H1 (cell line): Measurements from ENCODE around the gene SCG3. TPM values are rescaled to one million over a fixed set of nuclear protein-coding genes. Genes with fewer than 3 reads are reported as not detected.
"Not testable (repeated sequence)": the region's sequence is repeated elsewhere in the genome, so short reads cannot be mapped to it uniquely, and the experiment has no call there.

Source experiments
- CTCF ChIA-PET: fragments of 300-600 bp; sonication (Branson Sonifier 250); formaldehyde crosslinking; loops from one replicate; lab custom pipeline; 2021; ENCODE audit not compliant: partially characterized antibody; lab: Charles Lee
- POLR2A ChIA-PET: fragments of 300-600 bp; sonication (Branson Sonifier 250); formaldehyde crosslinking; loops from one replicate; lab custom pipeline; 2021; ENCODE audit warnings: inconsistent platforms; ENCODE audit not compliant: partially characterized antibody; lab: Charles Lee
- DNase-seq, 2 experiments: peaks; one replicate each; pipeline versions ENCODE4 v3.0.0 to v3.0.0-alpha.2; 2010 to 2022; ENCODE audit warnings: low spot score in 2 of 2, low read depth in 1 of 2, mixed read lengths in 1 of 2
- FAIRE-seq: peaks from 2 replicates; lab custom pipeline; 2011; peaks lifted over from hg19 to GRCh38; lab: Jason Lieb, UNC
- H2AFZ ChIP-seq: 2 replicates; pipeline ENCODE4 v1.8.1; 2012; ENCODE audit warnings: low read length, inconsistent platforms
- H2AK5ac ChIP-seq: 2 replicates; pipeline ENCODE4 v1.6.1; 2013; ENCODE audit warnings: low read depth, low read length
- H2BK120ac ChIP-seq: replicated peaks from 2 replicates; pipeline ENCODE3; 2013; ENCODE audit warnings: low read depth, low read length, inconsistent platforms
- H2BK12ac ChIP-seq: 2 replicates; pipeline ENCODE4 v1.6.1; 2013; ENCODE audit warnings: low read depth, low read length
- H2BK15ac ChIP-seq: 2 replicates; pipeline ENCODE4 v1.6.1; 2013; ENCODE audit warnings: low read length
- H2BK20ac ChIP-seq: 2 replicates; pipeline ENCODE4 v1.6.1; 2013; ENCODE audit warnings: low read length
- H2BK5ac ChIP-seq: 2 replicates; pipeline ENCODE4 v1.6.1; 2013; ENCODE audit warnings: low read depth, low read length
- H3K14ac ChIP-seq: 2 replicates; pipeline ENCODE4 v1.6.1; 2013; ENCODE audit warnings: inconsistent platforms; ENCODE audit not compliant: insufficient read length
- H3K18ac ChIP-seq: 2 replicates; pipeline ENCODE4 v1.6.1; 2013; ENCODE audit warnings: low read length; ENCODE audit errors: extremely low read depth
- H3K23ac ChIP-seq: 2 replicates; pipeline ENCODE4 v1.6.1; 2013; ENCODE audit warnings: inconsistent platforms; ENCODE audit not compliant: insufficient read length
- H3K23me2 ChIP-seq: 2 replicates; pipeline ENCODE4 v1.6.1; 2013; ENCODE audit warnings: low read depth, low read length
- H3K27ac ChIP-seq: 2 replicates; pipeline ENCODE4 v1.6.1; 2011; ENCODE audit warnings: low read depth, low read length, inconsistent platforms
- H3K27me3 ChIP-seq, 4 experiments: replicated peaks in 1 of 4; 1 replicate in 1 of 4; 2 replicates in 3 of 4; pipeline versions ENCODE4 v1.6.1 to v1.8.1; 2011 to 2013; ENCODE audit warnings: low read length in 3 of 4, mild to moderate bottlenecking in 3 of 4, inconsistent platforms in 2 of 4, mixed read lengths in 2 of 4, moderate library complexity in 1 of 4; ENCODE audit not compliant: control insufficient read depth in 3 of 4, insufficient read depth in 3 of 4; ENCODE audit errors: extremely low read depth in 1 of 4
- H3K36me3 ChIP-seq, 4 experiments: 2 replicates each; pipeline versions ENCODE4 v1.6.1 to v1.8.1; 2011 to 2013; ENCODE audit warnings: mild to moderate bottlenecking in 4 of 4, low read length in 3 of 4, moderate library complexity in 2 of 4, control low read depth in 1 of 4, inconsistent platforms in 1 of 4; ENCODE audit not compliant: insufficient read depth in 4 of 4, control insufficient read depth in 2 of 4
- H3K4ac ChIP-seq: replicated peaks from 2 replicates; pipeline ENCODE3; 2013; ENCODE audit warnings: low read length, low read depth, mixed read lengths, inconsistent platforms; ENCODE audit not compliant: insufficient read length
- H3K4me1 ChIP-seq, 4 experiments: replicated peaks in 1 of 4; 1 replicate in 1 of 4; 2 replicates in 3 of 4; pipeline versions ENCODE4 v1.6.1 to v1.8.1; 2011 to 2013; ENCODE audit warnings: low read length in 3 of 4, inconsistent platforms in 2 of 4, mixed read lengths in 1 of 4; ENCODE audit not compliant: insufficient read depth in 4 of 4, control insufficient read depth in 3 of 4
- H3K4me2 ChIP-seq, 2 experiments: 2 replicates each; pipeline versions ENCODE4 v1.6.1 to v1.8.1; 2011 to 2013; ENCODE audit warnings: low read depth in 2 of 2, low read length in 2 of 2, control low read depth in 1 of 2, inconsistent platforms in 1 of 2, mild to moderate bottlenecking in 1 of 2; ENCODE audit not compliant: insufficient read depth in 1 of 2
- H3K4me3 ChIP-seq, 4 experiments: fragments of 200-600, 300-600 bp in 1 of 4; sonication (generic), shearing (Covaris generic), sonication (Bioruptor Twin) in 1 of 4; 2 replicates each; pipeline versions ENCODE4 v1.5.1 to v1.8.1; 2011 to 2016; ENCODE audit warnings: low read length in 4 of 4, low read depth in 3 of 4, control low read depth in 2 of 4, inconsistent platforms in 2 of 4, mild to moderate bottlenecking in 2 of 4, mixed read lengths in 1 of 4, moderate library complexity in 1 of 4; ENCODE audit not compliant: insufficient read depth in 2 of 4; ENCODE audit errors: extremely low read depth in 1 of 4
- H3K56ac ChIP-seq: replicated peaks from 2 replicates; pipeline ENCODE3; 2013; ENCODE audit warnings: low read depth, mild to moderate bottlenecking, mixed read lengths, low read length, inconsistent platforms; ENCODE audit not compliant: insufficient read length
- H3K79me1 ChIP-seq: 2 replicates; pipeline ENCODE4 v1.6.1; 2013; ENCODE audit warnings: low read depth, low read length, control low read depth
- H3K79me2 ChIP-seq, 2 experiments: 2 replicates each; pipeline versions ENCODE4 v1.6.1 to v1.8.1; 2012 to 2013; ENCODE audit warnings: low read length in 2 of 2, mild to moderate bottlenecking in 2 of 2, inconsistent platforms in 1 of 2; ENCODE audit not compliant: insufficient read depth in 2 of 2, control insufficient read depth in 1 of 2
- H3K9ac ChIP-seq, 4 experiments: replicated peaks in 1 of 4; 1 replicate in 1 of 4; 2 replicates in 3 of 4; pipeline versions ENCODE4 v1.6.1 to v1.8.1; 2011 to 2013; ENCODE audit warnings: low read depth in 3 of 4, low read length in 3 of 4, control low read depth in 2 of 4, mild to moderate bottlenecking in 2 of 4, moderate library complexity in 2 of 4, inconsistent platforms in 1 of 4; ENCODE audit errors: extremely low read depth in 1 of 4
- H3K9me3 ChIP-seq, 2 experiments: 2 replicates each; pipeline versions ENCODE4 v1.6.1 to v1.8.1; 2012 to 2013; ENCODE audit warnings: mild to moderate bottlenecking in 2 of 2, moderate library complexity in 2 of 2, control low read depth in 1 of 2, inconsistent platforms in 1 of 2, low read depth in 1 of 2, low read length in 1 of 2, mixed read lengths in 1 of 2; ENCODE audit not compliant: insufficient read depth in 2 of 2
- H4K20me1 ChIP-seq, 2 experiments: replicated peaks in 1 of 2; 2 replicates each; pipeline versions ENCODE3 to v1.8.1; 2011 to 2013; ENCODE audit warnings: inconsistent platforms in 2 of 2, low read length in 2 of 2, mild to moderate bottlenecking in 1 of 2; ENCODE audit not compliant: insufficient read depth in 2 of 2, control insufficient read depth in 1 of 2
- H4K5ac ChIP-seq: 2 replicates; pipeline ENCODE4 v1.6.1; 2013; ENCODE audit warnings: low read length, low read depth, mixed read lengths, inconsistent platforms; ENCODE audit not compliant: insufficient read length
- H4K8ac ChIP-seq: 2 replicates; pipeline ENCODE4 v1.8.0; 2013; ENCODE audit warnings: mild to moderate bottlenecking, moderate library complexity, low read length, inconsistent platforms; ENCODE audit not compliant: insufficient read depth; ENCODE audit errors: extremely low read depth
- H4K91ac ChIP-seq: replicated peaks from 2 replicates; pipeline ENCODE3; 2013; ENCODE audit warnings: low read length, mixed read lengths, inconsistent platforms; ENCODE audit not compliant: insufficient read length
- BACH1 ChIP-seq: IDR thresholded peaks from 2 replicates; pipeline ENCODE4 v1.6.1; 2012; ENCODE audit warnings: low read length, improper control_type of control experiment
- BRCA1 ChIP-seq: IDR thresholded peaks from 2 replicates; pipeline ENCODE4 v1.6.1; 2012; ENCODE audit warnings: low read depth, low read length, improper control_type of control experiment
- EZH2 ChIP-seq: fragments of 200-600 bp; sonication (generic); IDR thresholded peaks from 2 replicates; pipeline ENCODE4 v1.7.1; 2012; ENCODE audit warnings: low read depth, mild to moderate bottlenecking, moderate library complexity, low read length, inconsistent platforms; ENCODE audit not compliant: severe bottlenecking
- PHF8 ChIP-seq: fragments of 200-600 bp; sonication (generic); conservative IDR thresholded peaks from 2 replicates; pipeline ENCODE4 v1.7.1; 2012; ENCODE audit warnings: low read depth, mild to moderate bottlenecking, inconsistent platforms, low read length, moderate library complexity
- SAP30 ChIP-seq: fragments of 300-600 bp; sonication (generic); IDR thresholded peaks from 2 replicates; pipeline ENCODE4 v1.7.1; 2012; ENCODE audit warnings: low read length, moderate library complexity, mild to moderate bottlenecking, inconsistent platforms; ENCODE audit not compliant: insufficient read depth, insufficient replicate concordance
- SIN3A ChIP-seq, 2 experiments: IDR thresholded peaks in 1 of 2; conservative IDR thresholded peaks in 1 of 2; 2 replicates each; pipeline ENCODE4 v1.6.1; 2011 to 2012; ENCODE audit warnings: low read length in 2 of 2, improper control_type of control experiment in 1 of 2, low read depth in 1 of 2, mild to moderate bottlenecking in 1 of 2
- TAF1 ChIP-seq: IDR thresholded peaks from 2 replicates; pipeline ENCODE4 v1.6.1; 2011; ENCODE audit warnings: mild to moderate bottlenecking, low read depth, low read length
- USF2 ChIP-seq: IDR thresholded peaks from 2 replicates; pipeline ENCODE4 v1.6.1; 2011; ENCODE audit warnings: low read length, improper control_type of control experiment
- WGBS, 2 experiments: shearing (Covaris generic) in 1 of 2; methylation state at CpG; one replicate each; pipeline versions ENCODE4 v1.1.6 to v1.1.7; 2013 to 2015; ENCODE audit warnings: low lambda C conversion rate in 2 of 2, mixed read lengths in 2 of 2, inconsistent platforms in 1 of 2, low coverage in 1 of 2, missing lambda C conversion rate in 1 of 2; ENCODE audit not compliant: insufficient replicate concordance in 2 of 2, insufficient coverage in 1 of 2, insufficient read length in 1 of 2; ENCODE audit errors: extremely low coverage in 1 of 2, missing lambda C conversion rate in 1 of 2; 5-methylcytosine and 5-hydroxymethylcytosine counted together
- polyA plus RNA-seq, 7 experiments: library from polyadenylated mRNA; depleted of rRNA in 3 of 7; stranded (reverse) in 5 of 7; unstranded in 2 of 7; fragments of >200 nt in 5 of 7; fragments of 200-250 nt in 2 of 7; gene quantifications; 1 replicate in 5 of 7; 2 replicates in 1 of 7; 4 replicates in 1 of 7; pipeline versions ENCODE4 v1.2.1 to v1.2.3, GENCODE V29; 2011 to 2013; ENCODE audit warnings: missing spikeins in 2 of 7, mixed read lengths in 2 of 7
- total RNA-seq: library from RNA; stranded (reverse); fragmentation: NEBNext Ultra II Directional; extraction: Animal tissue kit (Norgen Biotek cat#: 25700); gene quantifications from 2 replicates; pipeline ENCODE4 v1.2.1, GENCODE V29; 2021

The SCG3 gene
- total and polyA plus RNA-seq, 2 of the 8 experiments (the other 6 are each of a cell fraction or from before 2014, with no cell fraction given): 5.2 to 45.9 TPM

- no peak for TF ChIP-seq USF2
- TF ChIP-seq SIN3A (conservative IDR thresholded peaks at IDR 0.05 in 1 of 2, IDR thresholded peaks at IDR 0.05 in 1 of 2; ENCODE audit: low read depth in 1 of 2, low read length in 2 of 2): no peak
- TF ChIP-seq EZH2: no peak
- no peak for TF ChIP-seq PHF8
- TF ChIP-seq BACH1: no peak
- TF ChIP-seq SAP30: no peak
- no peak for TF ChIP-seq TAF1
- no peak for TF ChIP-seq BRCA1
These were observed 34.2 kb upstream of the SCG3 start (continued) for GRCh38 chr15:51647128-51647562.

GRCh38 chr15:51648101-51648500 lies 33.2 kb upstream of the SCG3 start:
- CTCF ChIA-PET: interaction anchor here (0.7 to 8.8 kb wide), 4 partner anchors 9 to 128 kb away, joined by 3 to 243 read pairs (median 10); partner anchors contain the start of genes LYSMD2 and SCG3
- H2BK12ac ChIP-seq, H3K4me3 ChIP-seq, H3K23me2 ChIP-seq, POLR2A ChIA-PET, H3K23ac ChIP-seq, H3K27ac ChIP-seq, H3K18ac ChIP-seq, H3K4ac ChIP-seq, FAIRE-seq, DNase-seq, H4K5ac ChIP-seq, H4K8ac ChIP-seq, H3K4me2 ChIP-seq, H2BK5ac ChIP-seq, H4K91ac ChIP-seq, H3K27me3 ChIP-seq, H3K79me1 ChIP-seq, H3K9me3 ChIP-seq, H3K36me3 ChIP-seq, H2BK15ac ChIP-seq, H3K9ac ChIP-seq, H3K56ac ChIP-seq, H3K79me2 ChIP-seq, H2AFZ ChIP-seq, H4K20me1 ChIP-seq, H2BK20ac ChIP-seq, H3K4me1 ChIP-seq, H2AK5ac ChIP-seq, H3K14ac ChIP-seq, H2BK120ac ChIP-seq: not testable (repeated sequence)
- 100% methylated on average over 1 of the region's 1 CpG; no CpG with 5 or more reads in 1 of the 2 experiments for WGBS, 2 experiments
